ENCODE data around the gene GPA33. TPM values are rescaled to one million over a fixed set of nuclear protein-coding genes. Genes with fewer than 3 reads are reported as not detected.

Gene GPA33
- total RNA-seq, 2 experiments from 2014 or later = not detected

- Histone ChIP-seq H2AFZ (ENCODE audit: low read length) (no peak within 1 kb of the TSS), H3K4me2 (ENCODE audit: low read length) (no peak within 1 kb of the TSS), H3K9me3 (ENCODE audit: low read length) (no peaks in the 10 kb centered on the region), H3K4me3 (ENCODE audit: low read depth, low read length, poor library complexity, severe bottlenecking) (no peak within 1 kb of the TSS), H3K4me1 (ENCODE audit: insufficient read depth, low read length, poor library complexity, severe bottlenecking) (peaks cover 8% of the 10 kb centered on the region), H3K27ac (ENCODE audit: low read depth, low read length, poor library complexity, severe bottlenecking) (no peak within 1 kb of the TSS), H3K36me3 (ENCODE audit: insufficient read depth, low read length) (no peaks in the 10 kb centered on the region), H3K9me2 (ENCODE audit: insufficient read depth, low read length) (no peaks in the 10 kb centered on the region), H4K20me1 (ENCODE audit: insufficient read depth, low read length) (no peaks in the 10 kb centered on the region), H3K79me2 (ENCODE audit: insufficient read depth, low read depth, low read length) (no peaks in the 10 kb centered on the region)
- POLR2A ChIA-PET = no interaction called here
- intact Hi-C loops (cut with micrococcal nuclease; ENCODE audit: unreplicated experiment) = no loop called here
- CTCF ChIA-PET (ENCODE audit: unreplicated experiment) = no interaction called here
- no TSS peak for BruUV-seq (replicated peaks)
- no peak for DNase-seq (ENCODE audit: low spot score)
- TF ChIP-seq, protein P1, sequence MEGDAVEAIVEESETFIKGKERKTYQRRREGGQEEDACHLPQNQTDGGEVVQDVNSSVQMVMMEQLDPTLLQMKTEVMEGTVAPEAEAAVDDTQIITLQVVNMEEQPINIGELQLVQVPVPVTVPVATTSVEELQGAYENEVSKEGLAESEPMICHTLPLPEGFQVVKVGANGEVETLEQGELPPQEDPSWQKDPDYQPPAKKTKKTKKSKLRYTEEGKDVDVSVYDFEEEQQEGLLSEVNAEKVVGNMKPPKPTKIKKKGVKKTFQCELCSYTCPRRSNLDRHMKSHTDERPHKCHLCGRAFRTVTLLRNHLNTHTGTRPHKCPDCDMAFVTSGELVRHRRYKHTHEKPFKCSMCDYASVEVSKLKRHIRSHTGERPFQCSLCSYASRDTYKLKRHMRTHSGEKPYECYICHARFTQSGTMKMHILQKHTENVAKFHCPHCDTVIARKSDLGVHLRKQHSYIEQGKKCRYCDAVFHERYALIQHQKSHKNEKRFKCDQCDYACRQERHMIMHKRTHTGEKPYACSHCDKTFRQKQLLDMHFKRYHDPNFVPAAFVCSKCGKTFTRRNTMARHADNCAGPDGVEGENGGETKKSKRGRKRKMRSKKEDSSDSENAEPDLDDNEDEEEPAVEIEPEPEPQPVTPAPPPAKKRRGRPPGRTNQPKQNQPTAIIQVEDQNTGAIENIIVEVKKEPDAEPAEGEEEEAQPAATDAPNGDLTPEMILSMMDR (conservative IDR thresholded peaks at IDR 0.05; ENCODE audit: low read length) = no peak
- TF ChIP-seq EZH2phosphoT487 (IDR thresholded peaks at IDR 0.05; ENCODE audit: borderline replicate concordance, low read depth, low read length) = no peak
Measured at GRCh38 chr1:167093846-167094516, 3.8 kb upstream of the GPA33 start, which contains the start of gene STYXL2. TSS of gene STYXL2 (plus strand) at chr1:167094075. CDS start at chr1:167094850, 775 bp downstream.

DNA sequence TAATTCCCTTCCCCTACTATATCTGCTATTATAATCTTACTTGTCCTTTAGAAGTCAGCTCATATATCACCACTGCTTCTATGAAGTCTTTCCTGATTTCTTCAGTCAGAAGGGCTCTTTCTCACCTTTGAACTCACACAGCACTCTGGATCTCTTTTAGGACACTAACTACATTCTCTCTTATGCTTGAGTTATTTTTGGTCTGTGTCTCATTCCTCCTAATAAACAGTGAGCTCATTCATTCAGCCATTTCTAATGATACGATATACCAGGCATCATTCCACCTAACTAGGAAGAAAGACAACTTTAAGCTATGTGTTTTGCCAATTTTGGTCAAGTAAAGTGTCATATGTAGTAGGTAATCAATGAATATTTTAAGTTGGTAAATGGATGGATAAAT, 2.5 kb upstream of the GPA33 start:
- Histone ChIP-seq H3K4me3 (ENCODE audit: low read depth, low read length, poor library complexity, severe bottlenecking) (no peak overlapping the region), H4K20me1 (ENCODE audit: insufficient read depth, low read length) (no peaks in the 10 kb centered on the region), H3K36me3 (ENCODE audit: insufficient read depth, low read length) (no peaks in the 10 kb centered on the region), H3K27ac (ENCODE audit: low read depth, low read length, poor library complexity, severe bottlenecking) (no peak overlapping the region), H2AFZ (ENCODE audit: low read length) (no peak overlapping the region), H3K79me2 (ENCODE audit: insufficient read depth, low read depth, low read length) (no peaks in the 10 kb centered on the region), H3K4me1 (ENCODE audit: insufficient read depth, low read length, poor library complexity, severe bottlenecking) (peaks cover 8% of the 10 kb centered on the region), H3K4me2 (ENCODE audit: low read length) (no peak overlapping the region), H3K9me3 (ENCODE audit: low read length) (no peaks in the 10 kb centered on the region), H3K9me2 (ENCODE audit: insufficient read depth, low read length) (no peaks in the 10 kb centered on the region)
- no peak for DNase-seq (ENCODE audit: low spot score)
- TF ChIP-seq, protein P1 (conservative IDR thresholded peaks at IDR 0.05; ENCODE audit: low read length) = no peak
- TF ChIP-seq EZH2phosphoT487 (IDR thresholded peaks at IDR 0.05; ENCODE audit: borderline replicate concordance, low read depth, low read length) = no peak
- intact Hi-C loops (cut with micrococcal nuclease; ENCODE audit: unreplicated experiment) = no loop called here
- no TSS peak for BruUV-seq (replicated peaks)
- ChIA-PET CTCF (ENCODE audit: unreplicated experiment) (no interaction called here), POLR2A (interaction anchor here (0.5 to 1.2 kb wide), 3 partner anchors 12 to 16 kb away, joined by 3 to 5 read pairs (median 4); no protein-coding TSS in a partner anchor)

- ChIA-PET POLR2A (no interaction called here), CTCF (ENCODE audit: unreplicated experiment) (no interaction called here)
- no peak for TF ChIP-seq EZH2phosphoT487 (IDR thresholded peaks at IDR 0.05; ENCODE audit: borderline replicate concordance, low read depth, low read length)
- TF ChIP-seq, protein P1 (conservative IDR thresholded peaks at IDR 0.05; ENCODE audit: low read length) = no peak
- Histone ChIP-seq H3K4me3 (ENCODE audit: low read depth, low read length, poor library complexity, severe bottlenecking) (no peak overlapping the region), H3K79me2 (ENCODE audit: insufficient read depth, low read depth, low read length) (no peaks in the 10 kb centered on the region), H3K9me3 (ENCODE audit: low read length) (no peaks in the 10 kb centered on the region), H3K27ac (ENCODE audit: low read depth, low read length, poor library complexity, severe bottlenecking) (no peak overlapping the region), H3K36me3 (ENCODE audit: insufficient read depth, low read length) (no peaks in the 10 kb centered on the region), H2AFZ (ENCODE audit: low read length) (no peak overlapping the region), H3K9me2 (ENCODE audit: insufficient read depth, low read length) (no peaks in the 10 kb centered on the region), H3K4me2 (ENCODE audit: low read length) (no peak overlapping the region), H3K4me1 (ENCODE audit: insufficient read depth, low read length, poor library complexity, severe bottlenecking) (peaks cover 8% of the 10 kb centered on the region), H4K20me1 (ENCODE audit: insufficient read depth, low read length) (no peaks in the 10 kb centered on the region)
- BruUV-seq (replicated peaks) = no TSS peak
- DNase-seq (ENCODE audit: low spot score) = no peak
- intact Hi-C loops (cut with micrococcal nuclease; ENCODE audit: unreplicated experiment) = no loop called here
Measured at GRCh38 chr1:167089939-167090313, 251 bp downstream of the GPA33 start.
